WTC11 (cell line): ENCODE results near the gene EYA2. TPM values are rescaled to one million over a fixed set of nuclear protein-coding genes. Genes with fewer than 3 reads are reported as not detected.
"Not testable (repeated sequence)": the region's sequence is repeated elsewhere in the genome, so short reads cannot be mapped to it uniquely, and the experiment has no call there.

Source experiments
- ATAC-seq: fragments of 200-7000 bp; cut with Tn5 transposase; 2 replicates; pipeline ENCODE4 v1.10.0; 2021; ENCODE audit warnings: mild to moderate bottlenecking, moderate library complexity
- CTCF ChIA-PET: fragments of 300-600 bp; sonication (Branson Sonifier 250); formaldehyde crosslinking; loops from one replicate; lab custom pipeline; 2021; ENCODE audit warnings: antibody characterized with exemption; lab: Charles Lee
- POLR2A ChIA-PET: fragments of 350-600 bp; sonication (Branson Sonifier 250); formaldehyde crosslinking; loops from one replicate; lab custom pipeline; 2021; ENCODE audit warnings: antibody characterized with exemption; lab: Charles Lee
- DNase-seq: peaks from one replicate; pipeline ENCODE4 v3.0.0; 2021; ENCODE audit warnings: low spot score
- H3K27ac Mint-ChIP-seq: 2 replicates; pipeline ENCODE4 v1.8.0; 2021; ENCODE audit warnings: mixed read lengths
- H3K27me3 Mint-ChIP-seq: 2 replicates; pipeline ENCODE4 v1.8.0; 2021; ENCODE audit warnings: low read depth, mild to moderate bottlenecking, moderate library complexity, mixed read lengths
- H3K36me3 Mint-ChIP-seq: 2 replicates; pipeline ENCODE4 v1.8.0; 2021; ENCODE audit warnings: mixed read lengths
- H3K4me1 Mint-ChIP-seq: 2 replicates; pipeline ENCODE4 v1.8.0; 2022; ENCODE audit warnings: mixed read lengths
- H3K4me3 Mint-ChIP-seq: 2 replicates; pipeline ENCODE4 v1.8.0; 2021; ENCODE audit warnings: mild to moderate bottlenecking, moderate library complexity, mixed read lengths
- H3K9me3 Mint-ChIP-seq: 2 replicates; pipeline ENCODE4 v1.8.0; 2021; ENCODE audit warnings: mixed read lengths
- ATF2 ChIP-seq: sonication (generic); formaldehyde crosslinking; IDR thresholded peaks from 2 replicates; pipeline ENCODE4 v1.8.1; 2022; ENCODE audit warnings: low read depth, missing genetic modification reagents, borderline replicate concordance
- ATF3 ChIP-seq: sonication (generic); formaldehyde crosslinking; conservative IDR thresholded peaks from 2 replicates; pipeline ENCODE4 v1.8.1; 2022; ENCODE audit warnings: mild to moderate bottlenecking, missing genetic modification reagents
- E2F1 ChIP-seq: sonication (generic); formaldehyde crosslinking; IDR thresholded peaks from 2 replicates; pipeline ENCODE4 v1.8.0; 2022; ENCODE audit warnings: mild to moderate bottlenecking, missing genetic modification reagents
- ERG ChIP-seq: fragments of 250-450 bp; sonication (Bioruptor Pico); IDR thresholded peaks from 2 replicates; pipeline ENCODE4 v1.8.0; 2021; ENCODE audit warnings: mild to moderate bottlenecking
- JAZF1 ChIP-seq: fragments of 250-450 bp; sonication (Bioruptor Pico); IDR thresholded peaks from 2 replicates; pipeline ENCODE4 v1.9.0; 2021; ENCODE audit warnings: moderate library complexity, mild to moderate bottlenecking, inconsistent platforms
- KAT7 ChIP-seq: sonication (generic); formaldehyde crosslinking; IDR thresholded peaks from 2 replicates; pipeline ENCODE4 v1.8.1; 2023; ENCODE audit warnings: missing genetic modification reagents, mild to moderate bottlenecking, borderline replicate concordance
- NR2C2 ChIP-seq: sonication (generic); formaldehyde crosslinking; IDR thresholded peaks from 2 replicates; pipeline ENCODE4 v1.8.0; 2022; ENCODE audit warnings: mild to moderate bottlenecking, missing genetic modification reagents
- PRDM15 ChIP-seq: sonication (generic); formaldehyde crosslinking; IDR thresholded peaks from 2 replicates; pipeline ENCODE4 v1.8.0; 2022; ENCODE audit warnings: missing genetic modification reagents
- PREB ChIP-seq: sonication (generic); formaldehyde crosslinking; IDR thresholded peaks from 2 replicates; pipeline ENCODE4 v1.8.1; 2022; ENCODE audit warnings: mild to moderate bottlenecking, missing genetic modification reagents, moderate library complexity, borderline replicate concordance
- RORB ChIP-seq: fragments of 250-450 bp; sonication (Bioruptor Pico); IDR thresholded peaks from 2 replicates; pipeline ENCODE4 v1.9.0; 2021; ENCODE audit warnings: mild to moderate bottlenecking
- SP1 ChIP-seq: sonication (generic); formaldehyde crosslinking; conservative IDR thresholded peaks from 2 replicates; pipeline ENCODE4 v1.8.1; 2022; ENCODE audit warnings: missing genetic modification reagents
- STAT6 ChIP-seq: sonication (generic); formaldehyde crosslinking; conservative IDR thresholded peaks from 2 replicates; pipeline ENCODE4 v1.8.1; 2023; ENCODE audit warnings: mild to moderate bottlenecking, low read depth, missing genetic modification reagents, moderate library complexity
- TEAD1 ChIP-seq: sonication (generic); formaldehyde crosslinking; IDR thresholded peaks from 2 replicates; pipeline ENCODE4 v1.8.0; 2022; ENCODE audit warnings: mild to moderate bottlenecking, missing genetic modification reagents
- TEAD4 ChIP-seq: sonication (generic); formaldehyde crosslinking; IDR thresholded peaks from 2 replicates; pipeline ENCODE4 v1.8.0; 2022; ENCODE audit warnings: mild to moderate bottlenecking, missing genetic modification reagents
- ZNF138 ChIP-seq: sonication (generic); formaldehyde crosslinking; conservative IDR thresholded peaks from 2 replicates; pipeline ENCODE4 v1.8.1; 2022; ENCODE audit warnings: mild to moderate bottlenecking, moderate library complexity, missing genetic modification reagents
- ZNF219 ChIP-seq: sonication (generic); formaldehyde crosslinking; IDR thresholded peaks from 2 replicates; pipeline ENCODE4 v1.8.0; 2023; ENCODE audit warnings: missing genetic modification reagents, mild to moderate bottlenecking, borderline replicate concordance
- ZNF512 ChIP-seq: sonication (generic); formaldehyde crosslinking; IDR thresholded peaks from 2 replicates; pipeline ENCODE4 v1.8.1; 2022; ENCODE audit warnings: missing genetic modification reagents, borderline replicate concordance
- total RNA-seq: library from RNA; stranded (reverse); gene quantifications from 3 replicates; pipeline ENCODE4 v1.2.3, GENCODE V29; 2021

The EYA2 gene
- total RNA-seq, 1 experiment from 2014 or later, result 1.5 TPM

GRCh38 chr20:46959821-46960220 lies 65.2 kb downstream of the EYA2 start (continued):
- no peak for TF ChIP-seq STAT6 (CRISPR knock-in tag)
- TF ChIP-seq ZNF138, result no peak
- TF ChIP-seq NR2C2 (CRISPR knock-in tag), result no peak
- TF ChIP-seq E2F1, result no peak
- TF ChIP-seq JAZF1 (CRISPR knock-in tag), result no peak
- TF ChIP-seq ATF3 (CRISPR knock-in tag), result no peak
- TF ChIP-seq ATF2, result no peak
- no peak for TF ChIP-seq TEAD1
- TF ChIP-seq ERG (CRISPR knock-in tag), result no peak

GRCh38 chr20:46960536-46960935 lies 65.9 kb downstream of the EYA2 start:
- Mint-ChIP-seq H3K27me3 (no peaks in the 10 kb centered on the region), H3K36me3 (no peaks in the 10 kb centered on the region), H3K27ac (no peak overlapping the region), H3K4me1 (peaks cover 3% of the 10 kb centered on the region; the same call in 1 of the 2 replicates), H3K4me3 (no peak overlapping the region), H3K9me3 (peaks cover 17% of the 10 kb centered on the region)
- ChIA-PET POLR2A (no interaction called here), CTCF (interaction anchor here (0.6 kb wide), 1 partner anchor 523 kb away, joined by 3 read pairs; no protein-coding TSS in a partner anchor)
- no peak for DNase-seq
- no peak for ATAC-seq
- no peak for TF ChIP-seq RORB (CRISPR knock-in tag)
- no peak for TF ChIP-seq SP1 (CRISPR knock-in tag)
- no peak for TF ChIP-seq PRDM15 (CRISPR knock-in tag)
- TF ChIP-seq ZNF219 (CRISPR knock-in tag), result no peak
- TF ChIP-seq ZNF512, result no peak
- TF ChIP-seq KAT7 (CRISPR knock-in tag), result no peak
- no peak for TF ChIP-seq PREB (CRISPR knock-in tag)
- no peak for TF ChIP-seq TEAD4

GRCh38 chr20:46961968-46962367 lies 67.3 kb downstream of the EYA2 start:
- H3K4me3 Mint-ChIP-seq, result not testable (repeated sequence)
- CTCF ChIA-PET, result interaction anchor here (0.8 kb wide), 1 partner anchor 10 kb away, joined by 3 read pairs; no protein-coding TSS in a partner anchor

More at GRCh38 chr20:46961968-46962367, 67.3 kb downstream of the EYA2 start:
- H3K27me3 Mint-ChIP-seq, H3K27ac Mint-ChIP-seq, H3K36me3 Mint-ChIP-seq, POLR2A ChIA-PET, ATAC-seq, H3K9me3 Mint-ChIP-seq, DNase-seq: not testable (repeated sequence)
- peaks cover 11% of the 10 kb centered on the region for H3K4me1 Mint-ChIP-seq
